HG02759 (cell line): ENCODE measurements around the gene STPG3.
"Not testable (repeated sequence)": the region's sequence is repeated elsewhere in the genome, so short reads cannot be mapped to it uniquely, and the experiment has no call there.

ENCODE experiments used
- ATAC-seq: cut with Tn5 transposase; IDR thresholded peaks from one replicate; pipeline ENCODE4 v1.9.1; 2021; ENCODE audit warnings: mild to moderate bottlenecking, moderate library complexity; ENCODE audit not compliant: unreplicated experiment

Gene STPG3

DNA sequence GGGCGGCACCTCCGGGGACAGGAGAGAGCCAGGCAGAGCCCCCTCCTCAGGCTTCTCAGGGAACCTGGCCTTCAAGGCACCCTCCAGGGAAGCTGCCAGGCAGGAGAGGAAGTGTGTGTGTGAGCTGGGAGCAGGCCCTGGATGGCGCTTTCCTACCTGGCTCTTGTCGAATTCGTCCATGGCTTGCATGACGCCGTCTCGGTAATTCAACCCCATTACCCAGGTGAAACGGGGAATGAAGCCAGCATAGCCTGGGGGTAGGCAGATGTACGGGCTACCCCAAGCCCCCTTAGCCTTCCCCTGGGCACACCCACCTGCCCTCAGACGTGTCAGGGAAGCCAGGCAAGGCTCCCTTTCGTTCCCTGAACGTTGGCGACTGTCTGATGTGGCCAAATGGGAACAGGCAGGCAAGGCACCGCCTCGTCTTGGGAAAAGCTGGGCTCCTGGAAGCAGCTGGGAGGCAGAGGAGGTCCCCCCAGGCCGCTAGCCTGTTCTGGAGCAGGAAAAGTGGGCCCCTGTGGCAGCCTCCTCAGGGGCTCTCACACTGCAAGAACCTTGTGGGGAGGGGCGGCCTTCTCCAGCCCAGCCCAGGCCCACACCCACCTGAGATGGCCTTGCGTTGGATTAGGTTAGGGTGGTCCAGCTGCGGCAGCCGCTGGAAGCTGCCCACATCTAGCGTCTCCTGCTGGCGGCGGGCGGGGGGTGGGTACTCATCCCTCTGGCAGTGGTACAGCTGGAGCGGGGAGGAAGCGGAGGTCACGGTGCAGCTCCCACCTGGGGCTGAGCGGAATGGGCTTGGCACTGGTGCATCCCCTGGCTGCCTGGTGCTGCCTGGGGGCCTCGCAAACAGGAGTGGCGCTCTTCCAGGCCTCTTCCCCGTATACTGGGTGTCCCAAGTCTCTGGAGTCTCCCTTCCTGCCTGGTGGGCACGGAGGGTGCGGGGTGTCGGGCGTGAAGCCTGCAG lies 6.3 kb upstream of the STPG3 start:
- no peak for ATAC-seq

DNA sequence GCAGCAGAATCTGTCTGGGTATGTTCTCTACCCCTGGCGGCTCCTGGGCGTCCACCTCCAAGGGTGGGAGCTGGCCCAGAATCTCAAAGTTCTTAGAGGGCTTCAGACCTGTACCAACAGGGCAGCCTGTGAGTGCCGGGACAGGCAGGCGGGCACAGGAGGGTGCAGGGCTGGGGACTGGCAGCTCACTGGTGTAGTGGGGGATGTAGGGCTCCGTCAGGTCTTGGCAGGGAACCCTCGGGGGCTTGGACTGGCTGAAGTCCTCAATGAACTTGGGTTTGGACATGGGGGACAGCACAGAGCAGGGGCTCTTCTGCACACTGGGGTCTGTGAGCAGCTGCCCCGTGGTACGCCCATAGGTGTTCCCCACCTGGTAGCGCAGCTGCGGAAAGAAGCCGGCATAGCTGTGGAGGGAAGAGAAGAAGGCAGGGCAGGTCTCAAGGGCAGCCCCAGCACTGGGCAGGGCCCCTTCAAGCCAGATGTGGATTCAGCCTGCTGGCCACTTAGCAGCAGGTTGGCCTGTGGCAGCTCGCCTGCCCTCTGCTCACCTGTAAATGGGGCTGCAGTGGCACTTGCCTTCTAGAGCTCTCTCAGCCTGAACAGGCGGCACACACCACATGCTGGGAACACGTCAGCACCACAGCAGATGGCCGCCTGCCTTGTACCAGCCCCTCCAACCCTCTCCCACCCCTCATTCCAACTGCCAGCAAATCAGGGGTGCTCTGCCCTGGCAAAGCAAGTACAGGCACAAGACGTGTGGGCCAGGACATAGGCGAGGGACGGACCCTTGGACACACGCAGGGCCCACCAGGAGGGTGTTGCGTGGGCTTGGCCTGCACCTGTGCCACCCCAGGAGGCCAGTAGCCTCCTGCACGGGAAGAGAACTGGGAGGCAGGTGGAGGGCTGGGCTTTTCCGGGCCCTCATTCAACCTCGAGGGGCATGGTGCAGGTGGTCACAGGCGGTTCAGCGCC lies 5.3 kb upstream of the STPG3 start:
- no peak for ATAC-seq

DNA sequence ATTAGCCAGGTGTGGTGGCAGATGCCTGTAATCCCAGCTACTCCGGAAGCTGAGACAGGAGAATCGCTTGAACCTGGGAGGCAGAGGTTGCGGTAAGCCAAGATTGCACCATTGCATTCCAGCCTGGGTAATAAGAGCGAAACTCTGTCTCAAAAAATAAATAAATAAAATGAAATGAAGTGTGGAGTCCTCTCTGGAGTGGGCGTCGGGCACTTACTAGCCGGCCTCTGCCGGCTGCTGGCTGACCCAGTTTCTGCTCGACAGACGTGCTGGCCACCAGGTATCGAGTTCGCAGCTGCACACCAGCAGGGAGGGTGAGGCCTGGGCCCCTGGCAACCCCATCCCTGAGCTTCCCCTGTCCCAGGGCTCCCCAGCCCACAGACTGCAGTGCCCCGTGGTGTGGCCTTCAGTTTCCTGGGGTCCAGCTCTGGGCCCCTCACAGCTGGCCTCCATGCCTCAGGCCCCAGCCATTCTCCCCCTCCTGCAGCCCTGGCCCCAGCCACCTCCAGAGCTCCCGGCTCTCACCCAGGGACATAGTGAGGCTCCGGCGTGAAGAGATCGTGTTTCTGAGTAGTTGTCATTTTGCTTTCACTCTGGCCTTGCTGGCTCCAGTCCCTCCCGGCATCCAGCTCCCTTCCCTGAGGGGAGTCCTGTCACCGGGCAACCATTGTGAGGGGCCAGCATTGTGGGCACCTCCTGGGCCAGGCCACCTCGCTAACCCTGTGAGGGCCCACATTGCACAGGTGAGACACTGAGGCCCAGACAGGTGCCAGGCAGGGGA lies 3.8 kb upstream of the STPG3 start:
- ATAC-seq: no peak

DNA sequence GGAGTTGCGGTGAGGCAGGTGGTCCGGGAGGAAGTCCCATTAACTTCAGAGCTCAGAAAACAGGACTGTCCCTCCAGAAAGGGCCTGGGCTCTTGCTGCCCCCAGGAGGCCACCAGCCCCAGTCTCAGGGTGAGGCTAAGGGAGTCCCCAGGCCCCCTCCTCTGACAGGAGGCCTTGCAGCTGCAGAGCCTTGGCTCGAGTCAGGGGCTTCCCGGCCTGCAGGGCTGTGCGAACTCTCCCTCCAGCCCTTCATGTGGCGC lies 3.2 kb upstream of the STPG3 start:
- no peak for ATAC-seq

DNA sequence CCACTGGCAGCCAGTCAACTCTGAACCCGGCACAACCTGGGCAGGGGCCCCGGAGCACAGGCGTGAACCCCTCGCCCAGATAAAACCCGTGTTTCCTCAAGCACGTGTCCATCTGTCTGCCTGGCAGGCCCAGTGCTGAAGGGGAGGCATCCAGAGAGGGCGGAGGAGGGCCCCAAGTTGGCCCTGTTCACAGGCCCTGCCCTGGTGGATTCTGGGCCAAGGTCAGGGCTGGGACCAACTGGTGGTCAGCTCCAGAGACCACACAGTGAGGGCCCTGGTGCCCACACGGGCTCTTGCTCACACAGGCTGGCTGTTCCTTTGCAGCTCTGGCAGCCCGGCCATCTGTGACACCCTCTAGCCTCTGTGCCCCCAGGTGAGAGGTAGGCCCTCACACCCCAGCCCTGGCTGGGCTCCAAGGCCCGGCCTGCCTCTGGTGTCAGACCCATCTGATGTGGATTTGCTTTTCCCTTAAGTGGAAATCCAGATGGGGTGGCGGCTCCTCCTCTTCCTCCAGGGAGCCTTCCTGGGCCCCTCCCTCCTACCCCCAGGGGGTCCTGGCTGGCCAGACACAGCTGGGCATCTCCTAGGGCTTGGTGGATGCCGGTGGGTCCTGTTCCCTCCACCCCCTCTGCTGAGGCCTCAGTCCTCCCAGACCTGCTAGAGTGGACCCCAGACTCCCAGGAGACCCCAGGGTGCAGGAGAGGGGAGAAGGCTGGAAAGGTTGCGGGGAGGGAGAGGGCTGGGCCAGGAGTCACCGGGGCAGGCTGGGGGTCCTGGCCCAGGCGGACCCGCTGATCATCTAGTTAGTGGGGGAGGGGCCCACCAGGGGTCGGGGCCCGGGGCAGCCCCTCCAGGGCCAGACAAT lies 525 bp upstream of the STPG3 start:
- ATAC-seq: no peak

DNA sequence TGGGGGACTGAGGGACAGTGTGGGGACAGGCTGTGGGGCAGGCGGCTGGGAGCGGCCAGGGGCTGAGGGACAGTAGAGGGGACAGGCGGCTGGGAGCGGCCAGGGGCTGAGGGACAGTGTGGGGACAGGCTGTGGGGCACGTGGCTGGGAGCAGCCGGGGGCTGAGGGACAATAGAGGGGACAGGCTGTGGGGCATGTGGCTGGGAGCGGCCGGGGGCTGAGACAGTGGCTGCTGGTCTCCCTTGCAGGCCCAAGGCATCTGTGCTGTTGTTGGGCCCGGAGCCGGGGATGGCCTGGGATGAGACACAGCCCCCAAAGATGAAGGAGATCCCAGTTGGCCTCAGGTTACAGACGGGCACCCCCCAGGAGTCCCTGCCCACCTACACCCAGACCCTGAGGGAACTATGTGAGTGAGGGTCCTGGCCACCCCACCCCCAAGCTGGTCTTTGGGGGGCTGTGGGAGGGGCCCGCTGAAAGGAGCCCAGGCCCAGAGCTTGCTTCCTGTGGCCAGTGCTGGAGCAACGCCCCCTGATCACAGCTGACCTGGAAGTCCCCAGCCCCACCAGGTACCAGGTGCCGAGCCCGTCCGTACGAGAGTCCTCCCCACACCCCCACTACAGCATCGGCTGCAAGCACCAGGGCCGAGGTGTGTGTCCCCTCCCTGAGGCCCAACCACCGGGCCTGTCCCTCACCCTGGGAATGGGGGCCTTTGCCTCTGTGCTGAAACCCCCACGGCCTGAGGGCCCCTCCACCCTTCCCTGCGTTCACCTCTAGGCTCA lies 593 bp downstream of the STPG3 start:
- ATAC-seq: no peak

DNA sequence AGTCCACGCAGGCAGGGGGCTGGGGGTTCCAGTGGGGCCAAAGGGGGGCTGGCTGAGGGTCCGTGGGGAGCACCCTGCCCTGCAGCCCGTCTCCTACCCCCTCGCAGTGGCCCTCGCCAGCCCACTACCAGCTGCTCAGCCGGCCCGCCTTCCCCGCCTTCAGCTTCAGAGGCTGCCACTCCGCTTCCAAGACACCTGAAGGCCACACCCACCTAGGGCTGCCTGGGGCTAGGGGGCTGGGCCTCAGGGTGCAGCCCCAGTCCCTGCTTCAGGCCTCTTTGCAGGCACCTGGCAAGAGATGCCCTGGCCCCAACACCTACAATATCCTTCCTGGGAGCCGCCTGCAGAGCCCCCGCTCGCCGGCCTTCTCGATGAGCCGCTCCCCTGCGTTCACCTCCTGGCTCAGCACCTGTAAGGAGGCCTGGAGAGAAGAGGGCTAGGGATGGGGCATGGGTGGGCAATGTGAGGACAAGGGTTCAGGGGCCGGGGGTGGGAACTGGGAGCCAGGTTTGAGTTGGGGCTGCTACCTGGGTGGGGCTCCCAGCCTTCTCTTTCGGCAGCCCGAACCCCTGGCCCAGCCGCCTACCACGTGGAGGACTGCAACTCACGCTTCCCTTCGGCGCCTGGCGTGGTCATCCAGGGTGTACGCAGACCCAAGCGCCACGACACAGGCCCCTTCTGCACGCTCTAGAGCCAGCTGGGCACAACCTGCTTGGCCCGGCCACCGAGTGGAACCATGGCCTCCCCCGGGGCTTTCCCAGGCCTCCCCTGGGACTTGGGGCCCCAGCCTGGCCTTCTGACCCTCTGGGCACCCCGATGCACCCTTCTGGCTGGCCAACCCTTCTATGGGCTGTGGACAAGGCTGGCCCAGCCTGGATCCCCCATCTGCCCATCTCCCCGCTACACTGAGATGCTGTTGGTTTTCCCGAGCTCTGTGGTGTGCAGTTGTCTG lies 1.7 kb downstream of the STPG3 start:
- no peak for ATAC-seq

DNA sequence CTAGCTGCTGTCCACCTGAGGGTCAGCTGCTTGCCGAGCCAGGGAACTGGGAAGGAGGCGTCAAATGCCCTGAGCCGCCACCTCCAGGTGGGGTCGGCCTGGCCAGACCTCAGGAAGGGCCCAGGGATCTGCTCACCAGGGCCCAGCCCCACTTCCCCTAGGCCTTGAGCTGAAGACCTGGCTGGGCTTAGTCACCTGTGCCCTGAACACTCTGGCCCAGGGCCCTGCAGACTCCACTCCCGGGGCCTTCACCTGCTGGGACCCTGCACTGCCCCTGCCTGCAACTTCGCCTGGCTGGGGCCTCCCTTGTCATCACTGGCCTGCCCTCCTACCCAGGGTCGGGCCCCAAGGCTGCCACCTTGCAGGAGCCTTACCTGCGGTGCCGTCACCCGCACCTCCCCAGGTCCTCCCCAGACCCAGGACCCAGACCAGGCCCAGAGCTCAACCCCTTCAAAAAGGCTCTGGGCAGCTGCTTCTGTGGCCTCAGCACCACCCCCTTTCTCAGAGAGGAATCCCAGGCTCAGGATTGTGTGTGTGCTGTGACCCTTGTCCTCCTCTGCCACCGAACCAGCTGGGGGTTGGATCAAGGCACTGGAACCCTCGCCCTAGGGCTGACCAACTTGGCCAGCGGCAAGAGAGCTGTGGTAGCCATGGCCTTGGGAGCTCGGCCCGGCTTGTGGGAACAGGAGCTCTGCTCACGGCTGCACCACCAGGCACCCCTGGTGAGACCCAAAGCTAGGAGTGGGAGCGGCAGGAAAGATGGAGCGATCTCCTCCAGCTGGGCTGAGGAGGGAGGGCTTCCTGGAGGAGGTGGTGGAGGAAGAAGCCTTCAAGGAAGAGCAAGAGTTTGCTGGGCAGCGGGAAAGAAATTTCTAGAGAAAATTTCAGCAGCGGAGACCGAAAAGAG lies 2.9 kb downstream of the STPG3 start:
- ATAC-seq: no peak

DNA sequence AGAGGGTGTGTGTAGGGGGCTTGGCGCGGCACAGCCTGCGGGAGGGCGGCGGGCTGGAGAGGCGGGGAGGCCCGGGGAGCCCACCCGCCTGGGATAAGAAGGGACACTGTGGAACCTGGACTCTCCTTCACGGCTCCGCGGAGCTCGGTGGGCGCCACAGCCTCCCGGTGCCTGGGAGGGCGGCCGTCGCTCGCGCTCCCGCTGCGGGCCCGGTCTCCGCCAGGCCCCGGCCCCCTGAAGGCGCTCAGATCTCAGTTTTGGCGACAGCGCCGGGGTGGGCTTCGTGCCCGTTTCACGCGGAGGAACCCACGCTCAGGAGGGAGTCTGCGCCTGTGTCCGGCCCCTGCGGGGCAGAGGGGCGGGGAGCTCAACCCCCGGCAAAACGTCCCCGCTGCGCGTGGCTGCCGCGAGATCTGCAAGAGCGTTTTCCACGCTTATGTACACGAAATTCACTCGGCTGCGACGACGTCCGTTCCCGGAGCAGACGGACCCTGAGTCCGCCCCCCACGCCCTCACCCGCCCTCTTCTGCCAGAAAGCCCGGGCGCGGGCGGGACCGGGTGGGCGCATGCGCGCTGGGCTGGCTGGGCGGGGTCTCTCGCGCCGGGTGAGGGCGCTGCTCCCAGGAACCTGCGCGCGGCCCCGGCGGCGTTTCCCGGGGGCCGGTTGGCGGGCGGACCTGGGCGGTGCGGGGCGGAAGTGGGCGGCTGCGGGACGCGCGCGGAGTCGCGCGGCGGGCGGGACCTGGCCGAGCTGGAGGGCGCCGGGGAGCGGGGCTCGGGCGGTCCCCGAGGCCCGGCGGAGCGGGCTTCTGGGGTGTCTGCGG lies 3.8 kb downstream of the STPG3 start, which contains the start of gene NELFB:
Gene NELFB (plus strand): TSS at position 704 of the 824 bp plus-strand sequence.
- peak; percentile 85 for ATAC-seq

DNA sequence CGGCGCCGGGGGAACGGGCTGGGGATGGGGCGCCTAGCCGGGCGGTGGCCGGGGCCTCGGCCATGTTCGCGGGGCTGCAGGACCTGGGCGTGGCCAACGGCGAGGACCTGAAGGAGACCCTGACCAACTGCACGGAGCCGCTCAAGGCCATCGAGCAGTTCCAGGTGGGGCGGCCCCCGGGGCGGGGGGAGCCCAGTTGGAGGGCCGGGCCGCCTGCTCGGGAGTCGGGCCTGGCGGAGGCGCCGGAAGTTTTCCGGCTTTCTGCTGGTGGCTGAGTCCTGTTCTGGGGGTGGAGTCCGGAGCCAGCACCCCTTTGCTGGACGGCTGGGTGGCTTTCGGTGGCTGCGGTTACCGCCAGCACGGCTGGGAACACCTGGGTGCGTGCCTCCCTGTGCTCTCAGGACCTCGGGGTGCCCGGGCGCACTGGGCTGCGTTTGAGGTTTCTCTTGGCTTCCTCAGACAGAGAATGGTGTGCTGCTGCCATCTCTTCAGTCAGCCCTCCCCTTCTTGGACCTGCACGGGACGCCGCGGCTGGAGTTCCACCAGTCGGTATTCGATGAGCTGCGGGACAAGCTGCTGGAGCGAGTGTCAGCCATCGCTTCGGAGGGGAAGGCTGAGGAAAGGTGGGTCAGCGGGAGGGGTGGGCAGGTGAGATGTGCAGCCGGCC lies 4.5 kb downstream of the STPG3 start:
- no peak for ATAC-seq

DNA sequence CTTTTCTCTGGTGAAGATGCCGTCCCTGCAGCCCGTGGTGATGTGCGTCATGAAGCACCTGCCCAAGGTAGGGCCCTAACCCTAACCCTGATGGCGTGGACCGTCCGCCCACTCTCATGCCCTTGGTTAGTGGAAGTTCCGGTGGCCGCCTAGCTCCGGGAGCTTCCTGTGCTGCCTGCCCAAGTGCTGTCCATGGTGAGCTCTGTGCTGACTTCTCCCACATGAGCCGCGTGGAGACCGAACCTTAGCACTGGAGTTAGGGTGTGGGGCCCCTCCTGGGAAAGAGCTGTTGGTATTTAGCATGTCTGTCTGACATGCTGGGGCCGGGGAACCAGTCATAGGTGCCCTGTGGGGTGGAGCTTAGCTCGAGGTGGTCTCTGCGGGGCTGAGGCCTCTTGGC lies 5.3 kb downstream of the STPG3 start:
- no peak for ATAC-seq

DNA sequence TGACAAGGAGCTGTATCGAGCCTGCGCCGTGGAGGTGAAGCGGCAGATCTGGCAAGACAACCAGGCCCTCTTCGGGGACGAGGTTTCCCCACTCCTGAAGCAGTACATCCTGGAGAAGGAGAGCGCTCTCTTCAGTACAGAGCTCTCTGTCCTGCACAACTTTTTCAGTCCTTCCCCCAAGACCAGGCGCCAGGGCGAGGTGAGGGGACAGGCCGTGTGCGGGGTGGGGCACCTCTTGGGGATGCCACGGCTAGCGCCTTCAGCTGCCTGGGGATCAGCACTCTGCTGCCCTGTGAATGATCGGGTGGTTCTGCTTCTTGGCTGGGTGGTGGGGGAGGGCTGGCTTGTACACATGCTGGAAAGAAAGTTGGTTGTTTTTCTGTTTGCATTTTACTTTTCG lies 5.8 kb downstream of the STPG3 start:
- no peak for ATAC-seq

DNA sequence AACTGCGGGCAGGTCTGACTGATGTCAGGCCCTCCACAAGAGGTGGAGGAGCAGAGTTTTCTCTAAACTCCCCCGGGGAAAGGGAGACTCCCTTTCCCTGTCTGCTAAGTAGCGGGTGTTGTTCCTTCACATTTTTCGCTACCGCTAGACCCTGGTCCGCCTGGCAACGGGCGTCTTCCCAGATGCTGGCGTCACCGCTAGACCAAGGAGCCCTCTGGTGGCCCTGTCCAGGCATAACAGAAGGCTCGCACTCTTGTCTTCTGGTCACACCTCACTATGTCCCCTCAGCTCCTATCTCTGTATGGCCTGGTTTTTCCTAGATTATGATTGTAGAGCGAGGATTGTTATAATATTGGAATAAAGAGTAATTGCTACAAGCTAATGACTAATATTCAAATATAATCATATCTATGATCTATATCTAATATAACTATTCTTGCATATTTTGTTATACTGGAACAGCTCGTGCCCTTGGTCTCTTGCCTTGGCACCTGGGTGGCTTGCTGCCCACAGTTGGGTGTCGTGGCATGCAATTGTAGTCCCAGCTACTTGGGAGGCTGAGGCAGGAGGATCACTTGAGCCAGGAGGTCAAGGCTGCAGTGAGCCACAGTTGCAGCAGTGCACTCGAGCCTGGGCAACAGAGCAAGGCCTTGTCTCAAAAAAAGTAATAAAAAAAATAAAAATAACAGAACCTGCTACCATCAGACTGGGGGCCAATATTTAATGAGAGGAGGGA lies 11.3 kb downstream of the STPG3 start:
- not testable (repeated sequence) for ATAC-seq

DNA sequence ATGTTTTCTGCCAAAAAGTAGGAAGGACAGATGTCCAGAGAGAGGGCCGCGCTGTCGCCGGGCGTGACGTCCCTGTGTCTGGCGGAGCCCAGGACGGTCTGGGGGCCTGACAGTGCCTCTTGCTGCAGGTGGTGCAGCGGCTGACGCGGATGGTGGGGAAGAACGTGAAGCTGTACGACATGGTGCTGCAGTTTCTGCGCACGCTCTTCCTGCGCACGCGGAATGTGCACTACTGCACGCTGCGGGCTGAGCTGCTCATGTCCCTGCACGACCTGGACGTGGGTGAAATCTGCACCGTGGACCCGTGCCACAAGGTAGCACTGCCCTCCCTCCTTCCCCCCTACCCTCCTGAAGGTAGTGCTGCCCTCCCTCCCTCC lies 11.8 kb downstream of the STPG3 start:
- no peak for ATAC-seq

DNA sequence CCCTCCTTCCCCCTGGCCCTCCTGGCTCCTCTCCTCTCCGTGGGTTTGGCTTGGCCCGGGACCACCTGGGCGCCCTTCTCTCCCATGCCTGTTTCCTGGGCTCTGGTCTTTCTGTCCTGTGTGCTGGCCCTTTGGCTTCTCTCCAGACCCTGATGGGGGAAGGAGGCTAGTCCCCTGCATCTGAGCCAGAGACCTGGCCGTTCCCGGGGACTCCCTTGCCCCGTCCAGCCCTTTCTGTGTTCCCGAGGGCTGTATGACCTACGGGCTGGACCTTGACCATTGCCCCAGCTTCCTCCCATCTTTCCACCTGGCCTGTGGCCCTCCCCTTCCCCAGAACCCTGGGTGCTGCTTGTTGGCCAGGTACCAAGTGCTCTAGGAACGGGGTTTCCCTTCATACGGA lies 12.4 kb downstream of the STPG3 start:
- no peak for ATAC-seq
